GM21447 (cell line): ENCODE results near the gene ADCY9.
"Not testable (repeated sequence)": the region's sequence is repeated elsewhere in the genome, so short reads cannot be mapped to it uniquely, and the experiment has no call there.

Source experiments
- ATAC-seq: cut with Tn5 transposase; IDR thresholded peaks from one replicate; pipeline ENCODE4 v1.9.1; 2021; ENCODE audit not compliant: unreplicated experiment

ADCY9 gene

DNA sequence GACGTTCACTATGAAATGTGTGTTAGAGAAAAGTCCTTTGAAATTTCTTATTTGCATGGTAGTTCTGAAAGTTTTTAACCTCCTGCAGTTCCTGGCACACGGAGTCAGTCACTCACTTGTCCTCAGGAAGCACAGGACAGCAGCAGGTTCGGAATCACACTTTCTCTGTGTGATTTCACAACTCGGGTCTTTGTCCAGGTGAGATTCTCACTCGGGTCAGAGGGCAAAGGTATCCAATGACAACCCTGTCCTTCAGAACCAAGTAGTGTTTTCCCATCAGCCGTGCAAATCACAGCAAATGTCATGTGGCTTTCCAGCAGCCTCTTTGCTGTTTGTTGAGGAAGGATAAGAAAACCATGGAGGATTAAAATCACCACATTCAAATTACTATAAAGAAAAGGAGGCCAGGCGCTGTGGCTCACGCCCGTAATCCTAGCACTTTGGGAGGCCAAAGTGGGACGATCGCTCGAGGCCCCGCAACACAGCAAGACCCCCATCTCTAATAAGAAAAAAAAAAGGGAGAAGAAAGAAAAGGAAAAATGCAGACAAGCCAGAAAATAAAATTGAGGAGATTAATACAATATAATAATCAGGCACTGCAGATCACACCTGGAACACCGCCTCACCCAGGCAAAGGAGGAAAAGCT is 22.0 kb downstream of the ADCY9 start:
- no peak for ATAC-seq

DNA sequence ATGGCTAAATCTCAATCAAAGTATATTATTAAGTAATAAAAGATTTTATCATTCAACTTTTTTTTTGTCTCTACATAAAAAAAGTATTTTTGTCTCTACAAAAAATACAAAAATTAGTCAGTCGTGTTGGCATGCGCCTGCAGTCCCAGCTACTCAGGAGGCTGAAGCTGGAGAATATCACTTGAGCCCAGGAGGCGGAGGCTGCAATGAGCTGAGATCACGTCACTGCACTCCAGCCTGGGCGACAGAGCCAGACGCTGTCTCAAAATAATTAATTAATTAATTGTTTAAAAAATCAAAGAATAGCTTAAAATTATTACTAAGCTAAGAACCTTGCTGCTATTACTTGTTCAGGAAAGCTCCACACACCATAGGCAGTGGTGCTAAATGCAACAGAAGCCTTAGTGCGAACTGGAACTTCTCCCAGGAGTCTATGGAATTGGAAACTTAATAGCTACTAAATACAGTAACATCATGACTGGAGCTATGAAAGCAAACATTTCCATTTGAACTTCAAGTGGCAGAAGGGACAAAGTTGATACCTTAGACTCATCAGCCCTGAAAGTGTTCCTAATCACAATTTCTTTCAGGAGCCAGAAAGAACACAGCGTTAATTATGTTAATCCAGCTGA is 22.6 kb downstream of the ADCY9 start:
- no peak for ATAC-seq

DNA sequence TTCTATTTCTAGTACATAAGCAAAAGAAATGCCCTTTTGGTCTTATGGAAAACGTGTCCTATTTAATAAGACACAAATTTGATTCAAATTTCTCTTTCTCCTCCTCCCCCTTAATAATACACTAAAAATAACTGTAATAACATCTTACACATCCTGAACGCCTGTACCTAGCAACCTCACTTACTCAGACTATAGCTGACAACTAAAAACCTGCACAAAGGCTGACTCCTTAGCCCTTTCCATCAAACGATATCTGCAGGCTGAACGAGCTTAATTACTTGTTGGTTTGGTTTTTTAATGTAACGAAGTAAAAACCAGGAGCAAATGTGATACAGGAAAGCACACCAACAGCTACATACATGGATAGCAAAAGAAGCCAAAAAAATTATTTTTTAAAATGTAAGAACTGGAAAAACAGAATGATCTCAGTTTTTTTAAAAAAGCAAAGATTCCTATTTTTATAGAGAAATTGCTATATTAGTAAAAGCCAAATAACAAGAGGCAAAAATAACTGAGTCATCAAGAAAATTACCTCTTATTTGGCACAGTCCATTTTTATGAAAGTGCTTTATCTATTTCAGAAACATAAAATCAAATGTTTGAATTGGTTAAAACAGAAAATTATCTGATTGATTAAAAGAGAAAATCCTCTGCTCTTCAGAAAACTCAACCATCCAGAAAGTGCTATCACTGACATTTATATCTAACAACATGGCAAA is 23.5 kb downstream of the ADCY9 start:
- ATAC-seq: no peak

DNA sequence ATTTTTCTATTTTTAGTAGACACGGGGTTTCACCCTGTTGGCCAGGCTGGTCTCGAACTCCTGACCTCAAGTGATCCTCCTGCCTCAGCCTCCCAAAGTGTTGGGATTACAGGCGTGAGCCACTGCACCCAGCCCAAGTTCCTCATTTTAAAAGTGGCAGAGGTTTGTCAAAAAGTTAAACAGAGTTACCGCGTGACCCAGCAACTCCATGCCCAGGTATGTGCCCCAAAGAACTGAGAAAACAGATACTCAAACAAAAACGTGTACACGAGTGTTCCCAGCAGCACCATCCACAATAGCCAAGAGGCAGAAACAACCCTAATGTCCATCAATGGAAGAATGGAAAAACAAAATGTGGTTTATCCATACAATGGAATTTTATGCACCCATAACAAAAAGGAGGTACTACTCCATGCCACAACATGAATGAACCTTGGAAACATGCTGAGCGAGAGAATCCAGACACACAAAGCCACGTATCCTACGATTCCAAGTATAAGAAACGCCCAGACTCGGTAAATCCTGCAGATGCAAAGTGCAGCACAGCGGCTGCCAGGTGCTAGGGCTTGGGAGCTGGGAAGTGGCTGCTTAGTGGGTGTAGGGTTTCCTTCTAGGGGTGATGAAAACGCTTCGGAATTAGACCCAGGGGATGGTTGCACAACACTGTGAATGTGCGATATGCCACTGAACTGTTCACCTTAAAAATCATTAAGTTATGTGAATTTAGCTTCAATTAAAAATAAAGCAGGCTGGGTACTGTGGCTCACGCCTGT is 24.8 kb downstream of the ADCY9 start:
- no peak for ATAC-seq

DNA sequence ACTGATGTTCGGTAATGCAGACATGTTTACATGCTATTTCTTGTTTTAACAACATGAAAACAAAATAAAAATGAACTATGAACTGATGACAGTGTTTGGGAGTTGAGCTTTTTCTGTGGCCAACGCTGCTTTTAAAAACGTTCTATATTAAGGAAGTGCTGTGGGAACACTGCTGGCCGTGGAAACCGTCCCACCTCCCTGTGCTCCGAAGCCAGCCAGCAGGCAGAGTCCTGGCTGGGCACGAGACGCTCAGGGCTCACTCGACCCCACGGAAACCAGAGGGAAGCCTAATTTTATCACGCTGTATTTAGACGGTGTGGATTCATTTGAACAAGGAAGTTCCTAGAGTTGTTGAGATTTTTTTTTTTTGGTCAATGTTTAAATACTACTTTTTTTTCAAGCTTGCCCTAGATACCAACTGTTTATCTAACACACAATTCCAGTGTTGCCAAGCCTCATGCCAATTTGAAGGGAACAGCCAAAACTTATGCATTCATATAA is 25.8 kb downstream of the ADCY9 start:
- ATAC-seq: no peak

DNA sequence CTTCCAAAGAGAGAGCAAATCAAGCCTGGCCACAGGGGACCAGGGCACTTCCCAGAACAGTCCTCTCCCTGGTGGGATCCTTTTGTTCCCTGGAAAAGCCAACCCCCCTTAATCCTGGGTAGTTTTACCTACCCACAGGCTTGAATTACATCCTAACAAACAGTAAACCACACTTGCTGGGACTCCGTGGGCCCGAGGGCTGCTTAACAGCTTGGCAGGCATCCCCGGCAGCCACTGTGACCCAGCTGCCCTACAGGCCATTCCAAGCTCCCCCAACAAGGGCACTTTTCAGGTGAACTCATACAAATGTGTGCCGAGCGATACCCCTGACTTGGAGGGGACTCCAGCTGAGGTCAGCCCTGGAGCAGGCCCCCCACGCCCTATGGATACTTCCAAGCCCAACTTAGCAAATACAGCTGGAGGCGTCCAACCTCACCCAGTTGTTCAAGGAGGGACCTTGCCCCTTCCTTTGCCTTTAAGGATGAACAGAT is 26.4 kb downstream of the ADCY9 start:
- ATAC-seq: no peak

DNA sequence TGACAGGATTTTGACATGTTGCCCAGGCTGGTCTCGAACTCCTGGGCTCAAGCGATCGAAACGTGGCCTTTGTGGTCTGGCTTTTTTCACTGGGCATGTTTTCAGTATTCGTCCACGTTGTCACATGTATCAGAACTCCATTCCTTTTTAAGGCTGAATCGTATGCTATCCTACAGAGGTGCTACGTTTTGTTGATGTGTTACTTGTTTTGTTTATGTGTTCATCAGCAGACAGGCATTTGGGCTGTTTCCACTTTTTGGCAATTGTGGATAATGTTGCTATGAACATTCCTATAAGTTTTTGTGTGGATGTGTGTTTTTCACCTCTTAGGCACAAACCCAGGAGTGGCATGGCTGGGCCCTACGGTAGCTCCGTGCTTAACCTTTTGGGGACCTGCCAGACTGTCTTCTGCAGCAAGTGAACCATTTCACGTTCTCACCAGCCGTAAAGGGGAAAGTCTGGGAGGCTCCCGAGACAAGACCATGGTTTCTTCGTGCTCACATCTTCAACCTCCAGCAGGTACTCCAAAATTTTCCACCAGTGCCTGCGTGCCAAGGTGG is 26.9 kb downstream of the ADCY9 start:
- ATAC-seq: no peak

DNA sequence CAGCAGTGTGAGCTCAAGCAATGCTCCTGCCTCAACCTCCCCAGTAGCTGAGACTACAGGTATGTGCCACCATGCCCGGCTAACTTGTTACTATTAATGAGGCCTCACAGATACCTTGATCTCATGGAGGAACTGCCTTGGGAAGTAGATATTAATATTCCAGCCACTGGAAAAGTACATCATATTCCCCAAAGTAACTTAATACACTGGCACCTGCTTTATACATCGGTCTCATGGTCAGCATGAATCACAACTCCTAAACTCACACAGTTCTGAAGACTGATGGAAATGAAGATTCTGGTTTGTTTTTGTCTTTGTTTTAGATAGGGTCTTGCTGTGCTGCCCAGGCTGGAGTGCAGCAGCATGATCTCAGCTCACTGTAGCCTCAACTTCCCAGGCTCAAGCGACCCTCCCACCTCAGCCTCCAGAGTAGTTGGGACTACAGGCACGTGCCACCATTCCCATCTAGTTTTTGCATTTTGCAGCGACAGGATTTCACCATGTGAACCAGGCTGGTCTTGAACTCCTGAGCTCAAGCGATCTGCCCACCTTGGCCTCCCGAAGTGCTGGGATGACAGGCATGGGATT is 28.2 kb downstream of the ADCY9 start:
- ATAC-seq: no peak

GRCh38 chr16:4087099-4087885 is 28.9 kb downstream of the ADCY9 start:
- ATAC-seq: no peak

DNA sequence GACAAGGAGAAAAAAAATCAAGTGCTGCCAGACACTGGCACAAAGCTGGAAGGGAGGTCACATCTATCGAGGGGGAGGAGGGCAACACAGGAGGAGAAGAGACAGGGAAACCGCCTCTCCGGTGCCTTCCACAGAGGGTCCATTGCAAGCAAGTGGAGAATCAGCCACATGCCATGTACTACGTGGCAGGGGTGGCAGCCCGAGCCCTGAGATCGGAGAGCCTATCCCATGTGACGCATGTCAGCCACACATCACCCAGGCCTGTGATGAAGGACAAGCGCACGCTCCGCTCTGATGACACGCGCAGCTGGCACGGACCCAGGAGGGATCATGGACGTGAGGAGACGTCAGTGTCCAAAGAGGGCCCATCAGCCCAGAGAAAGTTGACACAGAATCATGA is 30.1 kb downstream of the ADCY9 start:
- no peak for ATAC-seq

DNA sequence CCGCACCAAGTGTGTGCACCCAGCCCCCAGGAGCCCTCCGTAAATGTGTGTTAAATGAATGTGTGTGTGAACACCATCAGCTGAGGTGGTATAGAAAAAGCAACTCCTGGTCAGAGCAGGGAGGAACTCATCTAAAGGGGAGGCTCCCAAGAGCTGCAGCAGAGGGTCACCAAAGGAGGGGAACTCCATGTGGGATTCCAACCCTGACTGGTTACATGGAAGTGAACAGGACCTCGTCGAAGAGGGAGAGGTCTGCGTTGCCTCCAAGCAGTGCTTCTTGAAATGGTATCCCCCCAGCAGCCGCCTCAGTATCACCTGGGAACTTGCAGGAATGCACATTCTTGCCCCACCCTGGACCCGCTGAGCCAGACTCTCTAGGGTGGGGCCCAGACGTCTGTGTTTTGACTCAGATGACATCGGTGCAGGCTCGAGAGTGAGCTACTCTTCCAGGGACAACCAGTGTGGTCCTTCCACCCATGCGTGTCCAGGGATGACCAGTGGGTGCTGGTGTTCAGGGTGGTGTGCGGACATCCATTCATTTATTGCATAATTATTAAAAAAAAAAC is 30.8 kb downstream of the ADCY9 start:
- ATAC-seq: no peak

GRCh38 chr16:4083347-4083870 is 32.8 kb downstream of the ADCY9 start:
- no peak for ATAC-seq

- no peak for ATAC-seq
Observed at GRCh38 chr16:4082474-4083044, 33.7 kb downstream of the ADCY9 start.

- ATAC-seq: no peak
Observed at GRCh38 chr16:4081521-4082021, 34.7 kb downstream of the ADCY9 start.

GRCh38 chr16:4081047-4081446 is 35.2 kb downstream of the ADCY9 start:
- no peak for ATAC-seq

DNA sequence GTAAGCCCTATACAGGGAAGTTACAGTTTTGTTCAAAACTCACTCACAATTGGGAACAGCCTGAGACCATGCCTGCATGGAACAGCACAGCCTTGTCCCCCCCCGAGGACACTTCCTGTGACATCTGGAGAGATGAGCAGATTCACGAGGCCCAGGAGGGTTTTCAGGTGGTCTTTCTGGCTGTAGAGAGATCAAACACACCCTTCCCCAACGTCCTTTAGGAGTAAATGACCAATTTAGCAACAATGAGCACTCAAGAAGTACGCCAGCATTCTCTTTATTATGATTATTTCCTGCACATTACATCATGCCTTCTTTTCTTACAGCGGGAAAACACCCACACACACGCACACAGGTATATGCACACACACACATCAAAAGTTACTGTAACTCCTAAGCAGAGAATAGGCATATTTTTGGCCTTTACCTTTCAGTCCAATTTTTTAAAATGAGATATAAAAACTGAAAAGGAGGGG is 39.0 kb downstream of the ADCY9 start:
- ATAC-seq: no peak

GRCh38 chr16:4075534-4075933 is 40.7 kb downstream of the ADCY9 start:
- no peak for ATAC-seq

DNA sequence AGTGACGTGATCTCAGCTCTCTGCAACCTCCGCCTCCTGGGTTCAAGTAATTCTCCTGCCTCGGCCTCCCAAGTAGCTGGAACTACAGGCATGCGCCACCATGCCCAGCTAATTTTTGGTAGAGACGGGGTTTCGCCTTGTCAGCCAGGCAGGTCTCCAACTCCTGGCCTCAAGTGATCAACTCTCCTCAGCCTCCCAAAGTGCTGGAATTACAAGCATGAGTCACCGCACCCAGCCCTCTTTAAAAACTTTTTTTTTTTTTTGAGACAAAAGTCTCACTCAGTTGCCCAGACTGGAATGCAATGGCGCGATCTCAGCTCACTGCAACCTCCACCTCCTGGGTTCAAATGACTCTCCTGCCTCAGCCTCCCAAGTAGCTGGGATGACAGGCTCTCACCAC is 43.1 kb downstream of the ADCY9 start:
- not testable (repeated sequence) for ATAC-seq
